HepG2 (cell line): ENCODE data around the gene ARL6. TPM values are rescaled to one million over a fixed set of nuclear protein-coding genes. Genes with fewer than 3 reads are reported as not detected.

Experiments
- FOXP1 ChIP-seq, 2 experiments: fragments of 450-650 bp in 1 of 2; IDR thresholded peaks; 2 replicates each; pipeline ENCODE4 v1.6.1; 2017 to 2018; ENCODE audit warnings: antibody characterized with exemption in 1 of 2
- FOXP4 ChIP-seq: sonication (generic); formaldehyde crosslinking; IDR thresholded peaks from 2 replicates; pipeline ENCODE4 v1.4.0; 2020; ENCODE audit warnings: missing genetic modification reagents
- GMEB2 ChIP-seq: IDR thresholded peaks from 2 replicates; pipeline ENCODE4 v1.6.1; 2016; ENCODE audit warnings: missing biosample characterization, missing genetic modification reagents, low read depth
- GPBP1L1 ChIP-seq: sonication (generic); formaldehyde crosslinking; IDR thresholded peaks from 2 replicates; pipeline ENCODE4 v1.5.0; 2020; ENCODE audit warnings: mild to moderate bottlenecking, missing genetic modification reagents
- HMGXB4 ChIP-seq, 2 experiments: sonication (generic) in 1 of 2; formaldehyde crosslinking in 1 of 2; IDR thresholded peaks; 2 replicates each; pipeline versions ENCODE4 v1.4.0 to v1.6.1; 2018 to 2020; ENCODE audit warnings: missing genetic modification reagents in 2 of 2, borderline replicate concordance in 1 of 2, low read depth in 1 of 2, mild to moderate bottlenecking in 1 of 2, missing biosample characterization in 1 of 2
- POLR2A ChIP-seq, 2 experiments: IDR thresholded peaks; 2 replicates each; pipeline ENCODE4 v1.6.1; 2011; ENCODE audit warnings: low read depth in 2 of 2, low read length in 2 of 2, mild to moderate bottlenecking in 1 of 2, moderate library complexity in 1 of 2; ENCODE audit not compliant: insufficient read depth in 1 of 2
- SSRP1 ChIP-seq: IDR thresholded peaks from 2 replicates; pipeline ENCODE4 v1.6.1; 2016; ENCODE audit warnings: control low read depth
- ZBTB2 ChIP-seq: sonication (generic); formaldehyde crosslinking; IDR thresholded peaks from 2 replicates; pipeline ENCODE4 v1.8.0; 2022; ENCODE audit warnings: low read depth, missing genetic modification reagents
- ZBTB37 ChIP-seq: sonication (generic); formaldehyde crosslinking; IDR thresholded peaks from 2 replicates; pipeline ENCODE4 v1.4.0; 2020; ENCODE audit warnings: mild to moderate bottlenecking, missing genetic modification reagents
- ZFX ChIP-seq: sonication (generic); formaldehyde crosslinking; IDR thresholded peaks from 2 replicates; pipeline ENCODE4 v1.4.0; 2020; ENCODE audit warnings: mild to moderate bottlenecking, low read depth, missing genetic modification reagents, moderate library complexity
- ZNF556 ChIP-seq: sonication (generic); formaldehyde crosslinking; IDR thresholded peaks from 2 replicates; pipeline ENCODE4 v1.4.0; 2020; ENCODE audit warnings: mild to moderate bottlenecking, missing genetic modification reagents, borderline replicate concordance
- ZNF709 ChIP-seq: sonication (generic); formaldehyde crosslinking; IDR thresholded peaks from 2 replicates; pipeline ENCODE4 v1.5.0; 2020; ENCODE audit warnings: mild to moderate bottlenecking, missing genetic modification reagents
- polyA plus RNA-seq, 8 experiments: library from polyadenylated mRNA; depleted of rRNA in 3 of 8; stranded (reverse) in 7 of 8; unstranded in 1 of 8; fragments of >200 nt; fragmentation: Illumina TruSeq in 4 of 8; extraction: Trizol in 4 of 8; gene quantifications; 2 replicates each; pipeline versions ENCODE4 v1.2.1 to v1.2.3, GENCODE V29; 2011 to 2016; ENCODE audit warnings: low read depth in 4 of 8, missing spikeins in 1 of 8, mixed read lengths in 1 of 8; ENCODE audit not compliant: insufficient read depth in 1 of 8
- total RNA-seq, 5 experiments: library from RNA; depleted of rRNA; stranded (reverse); fragments of >200 nt; fragmentation: Illumina TruSeq; extraction: Trizol; gene quantifications; 2 replicates each; pipeline ENCODE4 v1.2.3, GENCODE V29; 2016; ENCODE audit warnings: low read depth in 1 of 5

Gene ARL6
- total and polyA plus RNA-seq, 2 of the 13 experiments (the other 11 are each of a cell fraction or from before 2014, with no cell fraction given): 1.3 to 3.7 TPM

- TF ChIP-seq GMEB2 (CRISPR knock-in tag): no peak
- peak; percentile 63; the same call in 1 of the 2 replicates for TF ChIP-seq ZBTB37 (CRISPR knock-in tag)
- TF ChIP-seq FOXP1 (IDR thresholded peaks at IDR 0.05): no peak
- no peak for TF ChIP-seq FOXP1 (CRISPR knock-in tag; IDR thresholded peaks at IDR 0.05)
- TF ChIP-seq FOXP4 (CRISPR knock-in tag): peak; percentile 47
- TF ChIP-seq HMGXB4 (CRISPR knock-in tag; IDR thresholded peaks at IDR 0.05; ENCODE audit: borderline replicate concordance in 1 of 2, low read depth in 1 of 2): 0 out of 4 replicates have a peak, but pooled peaks of 1 of the 2 experiments have one; percentile 68
- peak; percentile 95; the same call in 1 of the 2 replicates for TF ChIP-seq ZFX
- no peak for TF ChIP-seq ZBTB2 (CRISPR knock-in tag)
- 0 out of 2 replicates have a peak, but pooled peaks have one; percentile 13 for TF ChIP-seq SSRP1 (CRISPR knock-in tag)
- TF ChIP-seq ZNF709: 0 out of 2 replicates have a peak, but pooled peaks have one; percentile 30
- 0 out of 4 replicates have a peak, but pooled peaks of 1 of the 2 experiments have one; percentile 38 for TF ChIP-seq POLR2A (IDR thresholded peaks at IDR 0.05; ENCODE audit: insufficient read depth in 1 of 2, low read depth in 2 of 2, low read length in 2 of 2)
- TF ChIP-seq GPBP1L1 (CRISPR knock-in tag): no peak
- TF ChIP-seq ZNF556 (CRISPR knock-in tag): 0 out of 2 replicates have a peak, but pooled peaks have one; percentile 15
Measured at GRCh38 chr3:97763586-97764406, 762 bp upstream of the ARL6 start (continued).
